ENCODE results near the gene SART1.

The SART1 gene

GRCh38 chr11:65960824-65961266 is 689 bp upstream of the SART1 start:
- TF ChIP-seq CTCF (IDR thresholded peaks at IDR 0.05; ENCODE audit: control insufficient read depth, insufficient read depth, low read depth, low read length, missing control alignments), result no peak
- peak overlapping the region; percentile 72 for H3K4me3 ChIP-seq (ENCODE audit: control insufficient read depth, low read depth, low read length)
- no peak for DNase-seq (ENCODE audit: low read depth)

- no peak for TF ChIP-seq CTCF (IDR thresholded peaks at IDR 0.05; ENCODE audit: control insufficient read depth, insufficient read depth, low read depth, low read length, missing control alignments)
- no peak for DNase-seq (ENCODE audit: low read depth)
- H3K4me3 ChIP-seq (ENCODE audit: control insufficient read depth, low read depth, low read length), result peak overlapping the region; percentile 72
Observed at GRCh38 chr11:65962141-65962564, 619 bp downstream of the SART1 start.

- DNase-seq (ENCODE audit: low read depth), result no peak
- no peak overlapping the region for H3K4me3 ChIP-seq (ENCODE audit: control insufficient read depth, low read depth, low read length)
- no peak for TF ChIP-seq CTCF (IDR thresholded peaks at IDR 0.05; ENCODE audit: control insufficient read depth, insufficient read depth, low read depth, low read length, missing control alignments)
Observed at GRCh38 chr11:65964906-65965305, 3.4 kb downstream of the SART1 start.

GRCh38 chr11:65965986-65966762 is 4.6 kb downstream of the SART1 start:
- DNase-seq (ENCODE audit: low read depth), result no peak
- no peak for TF ChIP-seq CTCF (IDR thresholded peaks at IDR 0.05; ENCODE audit: control insufficient read depth, insufficient read depth, low read depth, low read length, missing control alignments)
- no peak overlapping the region for H3K4me3 ChIP-seq (ENCODE audit: control insufficient read depth, low read depth, low read length)

- no peak overlapping the region for H3K4me3 ChIP-seq (ENCODE audit: control insufficient read depth, low read depth, low read length)
- TF ChIP-seq CTCF (IDR thresholded peaks at IDR 0.05; ENCODE audit: control insufficient read depth, insufficient read depth, low read depth, low read length, missing control alignments), result no peak
Observed at GRCh38 chr11:65967329-65967934, 5.9 kb downstream of the SART1 start.

GRCh38 chr11:65968600-65969482 is 7.3 kb downstream of the SART1 start:
- TF ChIP-seq CTCF (IDR thresholded peaks at IDR 0.05; ENCODE audit: control insufficient read depth, insufficient read depth, low read depth, low read length, missing control alignments), result no peak
- H3K4me3 ChIP-seq (ENCODE audit: control insufficient read depth, low read depth, low read length), result no peak overlapping the region
- DNase-seq (ENCODE audit: low read depth), result no peak

More at GRCh38 chr11:65967329-65967934, 5.9 kb downstream of the SART1 start:
- no peak for DNase-seq (ENCODE audit: low read depth)

Data from AG09309 (cell line).